Ramos (cell line): ENCODE data around the gene EHBP1L1.

Experiments
- in situ Hi-C: fragments of 300-500 bp; cut with MboI; formaldehyde crosslinking; loops from one replicate; pipeline ENCODE4 v1.14.3; 2022; ENCODE audit warnings: low sequenced_read_pairs; ENCODE audit not compliant: unreplicated experiment

The EHBP1L1 gene

DNA sequence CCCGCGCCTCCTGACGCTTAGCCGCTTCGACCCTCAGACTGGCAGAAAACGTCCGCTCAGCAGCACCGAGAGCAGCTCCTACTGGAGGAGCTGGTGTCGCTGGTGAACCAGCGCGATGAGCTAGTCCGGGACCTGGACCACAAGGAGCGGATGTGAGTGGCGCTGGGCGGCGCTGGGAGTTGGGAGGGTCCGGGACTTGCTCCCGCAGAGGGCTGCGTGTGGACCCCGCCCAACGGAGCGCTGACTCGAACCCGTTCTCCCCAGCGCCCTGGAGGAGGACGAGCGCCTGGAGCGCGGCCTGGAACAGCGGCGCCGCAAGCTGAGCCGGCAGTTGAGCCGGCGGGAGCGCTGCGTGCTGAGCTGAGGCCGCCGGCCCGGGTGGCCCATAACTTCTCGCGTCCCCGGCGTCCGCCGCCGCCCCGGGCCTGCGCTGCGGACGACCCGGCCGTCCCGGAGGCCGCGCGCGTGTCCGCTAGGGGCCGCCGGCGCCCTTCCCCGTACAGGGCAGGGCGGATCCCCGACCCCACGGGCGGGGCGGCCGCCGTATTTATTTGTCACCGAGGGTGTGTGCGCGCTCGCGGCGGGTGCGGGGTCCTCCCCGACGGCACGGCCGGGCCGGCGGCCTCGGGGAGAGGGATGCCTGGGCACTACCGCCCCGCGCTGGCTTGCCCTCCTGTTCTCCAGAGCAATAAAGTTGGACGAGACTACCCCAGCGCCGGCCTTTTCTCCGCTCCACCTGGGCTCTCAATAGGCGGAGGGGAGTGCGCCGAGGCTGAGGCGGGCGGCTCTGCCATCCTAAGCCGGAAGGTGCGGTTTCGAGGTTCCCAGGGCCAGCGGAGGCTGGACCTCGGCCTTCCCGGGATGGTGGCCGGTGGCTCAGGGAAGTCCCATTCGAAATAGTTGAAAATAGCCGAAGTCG is 16.3 kb downstream of the EHBP1L1 start:
- in situ Hi-C loops: no loop called here

DNA sequence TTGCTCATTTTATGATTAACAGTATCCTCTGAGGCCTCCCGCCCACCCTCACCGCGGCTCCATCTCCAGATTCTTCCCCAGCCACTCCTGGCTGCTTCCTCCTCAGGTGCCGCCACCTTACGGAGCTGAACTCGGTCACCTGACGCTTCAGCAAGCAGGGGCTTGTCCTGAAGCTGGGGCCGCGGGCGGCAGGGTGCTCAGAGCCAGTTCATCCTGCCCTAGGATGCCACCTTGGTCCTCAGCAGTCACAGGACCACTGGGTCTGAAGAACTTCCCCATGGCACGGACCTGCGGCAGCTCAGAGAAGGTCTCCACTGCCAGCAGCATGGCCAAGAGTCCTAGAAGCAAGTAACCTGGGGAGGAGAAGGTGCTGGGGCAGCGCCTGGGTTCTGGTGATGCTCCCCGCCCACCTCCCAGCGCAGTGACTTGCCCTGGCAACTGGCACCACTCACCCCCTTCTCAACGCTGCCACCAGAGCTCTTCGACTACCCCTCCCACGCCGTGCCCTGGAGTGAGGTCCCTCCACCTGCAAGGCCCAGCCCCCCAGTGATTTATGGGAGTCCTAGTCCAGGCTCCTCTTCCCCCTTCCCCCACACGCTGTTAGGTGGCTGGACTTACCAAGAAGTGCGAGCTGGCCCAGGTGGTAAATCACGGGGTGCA is 17.1 kb downstream of the EHBP1L1 start:
- in situ Hi-C loops: no loop called here

DNA sequence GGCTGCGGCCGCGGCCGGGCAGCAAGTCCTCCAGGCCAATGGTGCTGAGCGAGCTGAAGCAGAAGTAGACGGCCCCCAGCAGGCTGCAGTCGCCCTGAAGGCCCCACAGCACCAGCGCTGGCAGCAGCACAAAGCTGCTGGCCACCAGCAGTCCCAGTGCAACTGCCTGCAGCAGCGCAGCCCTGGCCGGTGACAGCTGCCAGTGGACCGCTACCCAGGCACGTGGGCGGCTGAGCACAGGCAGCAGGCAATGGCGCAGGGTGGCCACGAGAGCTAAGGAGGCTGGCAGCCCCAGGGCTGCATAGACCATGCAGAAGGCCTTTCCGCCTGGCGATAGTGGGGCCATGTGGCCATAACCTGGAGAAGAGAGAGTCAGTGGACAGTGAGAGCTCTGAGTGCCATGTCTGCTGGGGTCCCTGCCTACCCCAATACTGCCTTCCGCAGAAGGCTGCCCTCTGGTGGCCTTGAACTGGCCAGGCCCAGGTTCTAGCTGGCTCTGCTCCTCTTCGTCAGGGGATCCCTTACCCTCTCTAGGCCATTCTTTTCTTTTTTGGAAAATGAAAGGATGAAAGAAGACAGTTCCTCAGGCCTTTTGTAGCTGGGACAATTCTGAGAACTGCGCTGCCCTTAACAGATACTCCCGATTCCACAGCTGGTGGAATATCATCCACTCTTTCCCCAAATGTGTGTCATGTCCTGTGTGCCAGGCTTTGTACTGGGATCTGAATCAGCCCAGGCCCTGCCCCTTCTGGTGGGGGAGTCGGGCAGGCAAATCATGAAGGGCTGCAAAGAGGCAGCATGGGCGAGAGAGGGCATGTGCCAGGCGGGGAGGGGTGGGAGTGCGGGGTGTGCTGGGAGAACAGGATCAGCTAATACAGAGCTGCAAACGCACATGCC is 17.9 kb downstream of the EHBP1L1 start:
- in situ Hi-C loops: no loop called here

DNA sequence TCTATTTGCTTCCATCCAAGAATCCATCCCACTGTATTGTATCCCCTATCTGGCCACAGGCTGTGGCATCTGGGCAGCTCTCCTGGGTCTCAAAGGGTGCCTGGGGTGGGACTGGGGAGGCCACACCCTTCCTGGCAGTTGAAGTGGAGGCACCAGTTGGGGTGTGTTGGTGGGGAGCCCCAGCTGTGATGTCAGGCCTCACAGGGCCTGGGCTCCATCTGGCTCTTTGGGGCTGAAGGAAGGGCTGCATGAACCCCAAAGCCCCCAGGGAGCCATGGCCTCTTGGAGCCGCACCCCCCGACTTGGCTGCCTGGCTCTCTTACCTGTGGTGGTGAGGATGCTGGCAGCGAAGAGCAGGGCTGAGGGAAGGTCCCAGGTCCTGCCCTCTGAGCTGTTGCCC is 19.3 kb downstream of the EHBP1L1 start:
- in situ Hi-C loops: no loop called here

DNA sequence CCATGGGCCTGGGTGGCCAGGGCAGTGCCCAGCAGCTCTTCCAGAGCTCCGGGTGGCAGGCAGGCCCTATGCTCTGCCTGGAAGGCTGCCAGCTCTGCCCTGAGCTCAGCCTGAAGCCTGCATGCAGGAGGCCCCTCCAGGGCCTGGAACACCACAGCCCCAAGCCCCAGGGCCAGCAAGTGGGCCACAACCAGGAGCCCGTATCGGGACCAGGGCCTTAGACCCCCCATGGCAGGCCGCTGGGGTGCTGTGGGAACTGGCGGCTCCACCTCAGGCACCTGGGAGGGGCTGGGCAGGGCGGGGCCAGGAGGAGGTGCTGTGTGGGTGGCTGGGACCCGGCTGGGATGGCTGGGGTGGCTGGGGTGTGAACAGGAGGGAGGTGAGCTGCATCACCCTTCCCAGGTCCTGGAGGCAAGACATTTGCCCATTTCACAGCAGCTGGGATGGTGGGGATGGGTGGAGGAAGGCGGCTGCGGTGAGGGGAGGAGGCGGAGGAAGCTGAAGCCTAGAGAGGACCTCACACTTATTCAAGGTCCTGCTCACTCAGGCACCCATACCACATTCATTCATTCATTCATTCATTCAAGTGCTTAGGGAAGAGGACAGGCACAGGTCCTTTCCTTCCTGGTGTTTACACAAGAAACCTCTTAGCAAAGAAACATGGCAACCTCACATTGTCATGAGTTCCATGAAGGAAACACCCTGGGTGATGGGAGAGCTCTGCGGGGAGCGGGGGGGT is 19.9 kb downstream of the EHBP1L1 start, which contains the start of gene KCNK7:
TSS of gene KCNK7 (minus strand) at position 258 of the 739 bp plus-strand sequence. CDS start at position 230, 28 bp downstream.
- in situ Hi-C loops: no loop called here

DNA sequence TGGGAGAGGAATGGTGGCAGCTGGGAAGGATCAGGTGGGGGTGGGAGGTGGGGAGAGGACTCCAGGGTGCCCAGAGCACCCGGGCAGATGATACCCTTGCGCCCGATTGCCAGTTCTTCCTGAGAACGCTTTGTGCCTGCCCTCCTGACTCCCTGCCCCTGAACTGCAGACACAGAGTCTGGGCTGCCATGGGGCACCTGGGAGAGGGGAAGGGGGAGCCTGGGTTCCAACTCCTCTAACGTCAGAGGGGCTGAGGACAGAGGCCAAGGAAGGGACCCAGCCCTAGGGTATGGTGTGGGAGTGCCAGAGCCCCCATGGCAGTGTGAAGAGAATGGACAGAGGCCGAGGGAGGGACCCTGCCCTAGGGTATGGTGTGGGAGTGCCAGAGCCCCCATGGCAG is 20.7 kb downstream of the EHBP1L1 start:
- in situ Hi-C loops: no loop called here

DNA sequence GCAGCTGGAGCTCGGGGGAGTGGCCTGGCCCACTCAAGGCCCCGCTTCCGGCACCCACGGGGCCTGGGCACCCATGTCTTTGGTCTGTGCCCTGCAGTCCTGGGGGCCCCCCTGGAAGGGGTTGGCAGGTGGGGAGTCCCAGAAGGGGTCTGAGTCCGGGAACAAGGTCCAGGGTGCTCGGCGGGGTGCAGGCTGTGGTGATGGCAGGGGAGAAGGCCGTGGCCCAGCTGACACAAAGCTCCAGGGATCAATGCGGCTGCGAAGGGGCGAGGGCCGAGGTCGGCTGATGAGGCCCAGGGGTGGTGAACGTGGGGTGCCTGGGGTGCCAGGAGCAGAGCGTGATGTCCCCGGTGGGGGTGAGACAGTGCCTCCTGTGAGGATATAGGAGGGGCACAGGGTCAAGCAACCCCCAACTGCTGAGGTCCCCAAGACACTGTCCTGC is 22.4 kb downstream of the EHBP1L1 start:
- in situ Hi-C loops: no loop called here

DNA sequence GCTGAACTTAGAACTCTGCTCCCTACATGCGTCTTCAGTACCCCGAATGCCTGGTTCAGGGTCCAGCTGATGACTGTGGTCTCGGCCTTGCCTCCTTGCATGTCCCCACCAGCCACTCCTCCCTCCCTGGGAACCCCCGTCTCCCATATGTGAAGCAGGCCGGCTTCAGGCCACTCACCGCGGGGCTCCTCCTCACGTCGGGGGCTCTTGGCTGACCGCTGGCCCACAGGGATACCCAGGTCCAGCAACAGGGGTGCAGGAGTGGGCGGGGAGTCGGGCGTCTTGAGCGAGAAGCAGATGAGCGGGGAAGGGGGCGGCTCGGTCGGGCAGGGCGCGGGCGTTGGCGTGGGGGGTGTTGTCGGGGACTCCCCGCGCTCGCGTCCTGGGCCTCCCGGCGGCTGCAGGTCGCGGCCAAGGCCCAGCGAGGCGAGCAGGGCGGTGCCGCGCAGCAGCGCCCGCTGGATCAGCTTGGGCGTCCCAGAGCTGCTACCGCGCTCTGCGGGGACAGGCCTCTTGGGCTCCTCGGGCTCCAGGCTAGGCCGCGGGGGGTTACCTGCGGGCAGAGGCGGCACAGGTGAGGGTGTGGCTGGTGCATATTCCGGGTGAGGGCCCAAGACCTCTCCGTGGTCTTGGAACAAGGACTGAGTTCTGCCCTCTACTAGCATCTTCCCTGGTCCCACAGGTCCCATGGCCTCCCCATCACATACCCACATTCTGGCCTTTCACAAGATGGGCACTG is 23.5 kb downstream of the EHBP1L1 start:
- in situ Hi-C loops: no loop called here

DNA sequence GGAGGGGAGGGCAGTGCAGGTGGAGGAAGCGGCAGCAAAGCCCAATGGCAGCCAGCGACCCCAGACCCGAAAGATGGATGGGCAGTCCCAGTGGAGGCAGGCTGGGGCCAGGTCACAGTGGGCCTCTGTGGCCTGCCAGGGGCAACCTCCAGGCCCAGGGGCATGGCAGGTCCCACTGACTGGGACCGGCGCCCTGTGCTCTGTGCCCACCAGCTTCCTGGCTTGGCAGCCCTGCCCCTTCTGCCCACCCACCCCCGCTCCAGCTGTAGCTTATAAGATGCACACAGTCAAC is 24.0 kb downstream of the EHBP1L1 start:
- in situ Hi-C loops: no loop called here

DNA sequence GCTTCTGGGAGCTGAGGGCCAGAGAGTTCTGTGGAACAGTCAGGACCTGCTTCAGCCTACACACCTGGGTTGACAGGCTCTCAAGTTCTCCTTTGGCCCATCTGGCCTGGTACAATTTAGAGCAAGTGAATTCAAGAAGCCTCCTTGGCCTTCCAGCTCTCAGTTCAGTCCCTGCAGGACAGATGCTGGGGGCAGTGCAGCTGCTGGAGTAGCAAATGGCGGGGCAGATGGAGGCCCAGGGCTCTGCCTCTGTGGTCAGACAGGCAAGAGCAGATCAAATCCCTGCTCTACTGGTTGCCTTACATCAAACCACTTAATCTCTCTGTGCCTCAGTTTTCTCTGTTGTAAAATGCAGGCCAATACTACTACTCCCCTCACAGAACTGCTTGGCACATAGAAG is 28.4 kb downstream of the EHBP1L1 start:
- in situ Hi-C loops: no loop called here

DNA sequence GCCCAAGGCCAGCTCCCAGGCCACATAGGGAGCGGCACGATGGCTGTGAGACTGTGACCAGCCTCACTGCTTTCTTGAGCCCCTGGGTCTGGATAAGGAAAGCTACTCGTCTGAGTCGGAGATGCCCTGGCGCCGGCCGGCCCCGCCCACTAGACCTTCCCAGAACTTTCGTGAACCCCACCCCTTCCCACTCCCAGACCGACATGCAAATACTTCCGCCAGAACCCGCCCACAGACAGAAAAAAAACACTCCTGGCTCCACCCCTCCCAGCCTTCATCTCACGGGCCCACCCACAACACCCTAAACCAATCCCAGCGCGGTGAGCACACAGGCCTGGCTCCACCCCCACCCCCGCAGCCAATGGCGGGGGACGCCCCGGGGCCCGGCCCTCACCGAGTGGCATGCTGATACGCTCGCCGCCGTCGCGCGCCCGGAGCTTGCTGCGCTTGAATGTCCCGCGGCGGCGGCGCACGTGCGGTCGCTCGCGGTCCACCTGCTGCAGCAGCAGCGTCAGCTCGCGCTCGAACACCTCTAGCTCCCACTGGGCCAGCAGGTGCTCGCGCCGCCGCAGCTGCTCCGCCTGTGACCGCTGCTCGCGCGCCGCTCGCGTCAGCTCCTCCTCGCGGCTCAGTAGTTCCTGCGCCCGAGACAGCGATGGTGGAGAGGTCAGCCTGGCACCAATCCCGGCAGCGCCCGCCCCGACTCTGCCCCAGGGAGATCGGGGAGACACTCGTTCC is 31.2 kb downstream of the EHBP1L1 start:
- in situ Hi-C loops: no loop called here

DNA sequence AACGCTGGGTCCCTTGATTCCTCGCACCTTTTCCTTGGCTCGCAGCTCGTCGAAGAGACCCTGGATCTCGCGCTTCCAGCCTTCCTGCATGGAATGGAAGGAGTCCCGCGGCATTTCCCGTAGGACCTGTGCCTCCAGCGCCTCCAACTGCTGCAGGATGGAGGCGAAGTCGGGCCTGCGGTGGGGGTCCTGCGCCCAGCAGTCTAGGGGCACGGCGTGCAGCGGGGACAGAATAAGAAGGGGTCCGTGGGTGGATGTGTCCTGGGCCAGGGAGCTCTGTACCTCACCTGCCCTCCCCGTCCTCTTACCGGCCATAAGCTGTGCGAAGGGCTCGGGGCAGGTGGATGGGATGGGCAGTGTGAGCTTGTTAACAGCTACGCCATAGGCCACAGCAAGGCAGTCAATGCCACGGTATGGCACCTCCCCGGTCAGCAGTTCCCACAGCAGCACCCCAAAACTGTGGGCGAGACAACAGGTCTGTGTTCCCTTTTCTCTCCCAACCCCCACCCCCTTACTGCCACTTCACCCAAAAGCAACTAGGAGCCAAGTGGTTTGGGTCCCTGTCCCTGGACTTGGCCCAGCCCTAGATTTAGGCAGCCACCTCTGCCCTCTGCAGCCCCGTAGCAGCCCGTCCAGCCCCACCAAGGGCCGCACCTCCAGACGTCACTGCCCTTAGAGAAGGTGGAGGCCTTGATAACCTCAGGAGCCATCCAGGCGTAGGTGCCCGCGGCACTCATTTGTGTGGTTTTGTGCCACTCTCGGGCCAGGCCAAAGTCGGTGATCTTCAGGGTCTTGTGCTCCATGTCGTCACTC is 32.0 kb downstream of the EHBP1L1 start:
- in situ Hi-C loops: no loop called here

DNA sequence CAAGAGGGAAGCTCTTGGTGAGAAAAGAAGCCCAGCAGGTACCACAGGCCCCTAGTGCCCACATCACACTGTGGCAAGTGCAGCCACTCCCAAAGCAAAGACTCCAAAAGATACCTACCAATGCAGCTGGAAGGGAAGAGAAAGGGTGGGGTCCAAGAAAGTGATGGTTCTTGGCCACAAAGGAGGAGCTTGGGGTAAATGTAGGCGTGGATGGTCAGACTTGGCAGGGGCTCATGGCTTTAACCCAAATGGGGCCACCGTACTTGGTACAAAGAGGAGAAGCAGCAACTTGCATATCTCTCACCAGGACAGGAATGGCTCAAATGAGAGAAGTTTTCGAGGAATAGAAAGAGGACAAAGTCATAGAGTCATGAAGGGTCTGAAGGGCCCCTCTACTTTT is 33.4 kb downstream of the EHBP1L1 start:
- in situ Hi-C loops: no loop called here

DNA sequence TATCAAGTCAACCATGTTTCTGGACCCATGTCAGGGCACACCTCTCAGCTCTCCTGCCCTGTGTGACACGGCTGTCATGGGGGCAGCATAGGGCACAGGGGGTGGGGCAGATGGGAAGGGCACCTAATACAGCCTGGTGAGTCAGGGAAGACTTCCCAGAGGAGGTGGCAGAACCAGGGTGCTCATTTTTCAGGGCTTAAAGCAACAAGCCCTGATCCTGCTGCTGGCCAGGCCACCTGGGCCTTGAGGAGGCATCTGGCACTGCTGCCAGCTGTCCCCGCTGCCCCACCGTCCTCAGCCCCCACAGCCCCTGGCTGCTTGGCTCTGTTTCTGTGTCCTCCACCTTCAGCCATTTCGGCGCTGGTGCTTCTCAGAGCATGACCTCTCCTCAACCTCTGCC is 33.8 kb downstream of the EHBP1L1 start:
- in situ Hi-C loops: no loop called here

DNA sequence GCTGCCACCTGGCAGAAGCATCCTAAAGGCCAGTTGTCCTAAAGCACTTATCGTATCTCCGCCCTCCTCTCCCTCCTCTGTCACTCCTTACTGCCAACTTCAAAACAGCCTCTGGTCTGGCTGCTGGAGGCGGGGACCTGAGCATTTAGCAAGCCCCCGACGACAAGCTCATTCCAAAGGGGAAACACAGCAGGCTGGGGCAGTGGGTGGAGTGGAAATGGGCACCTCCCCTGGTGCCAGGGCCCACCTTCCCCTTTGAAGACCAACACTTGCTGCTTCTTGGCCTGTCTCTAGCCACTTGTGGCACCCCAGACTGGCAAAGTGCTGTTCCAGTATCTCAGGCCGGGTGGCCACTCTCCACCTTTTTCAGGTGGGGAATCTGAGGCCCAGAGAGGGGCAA is 34.6 kb downstream of the EHBP1L1 start:
- in situ Hi-C loops: no loop called here

DNA sequence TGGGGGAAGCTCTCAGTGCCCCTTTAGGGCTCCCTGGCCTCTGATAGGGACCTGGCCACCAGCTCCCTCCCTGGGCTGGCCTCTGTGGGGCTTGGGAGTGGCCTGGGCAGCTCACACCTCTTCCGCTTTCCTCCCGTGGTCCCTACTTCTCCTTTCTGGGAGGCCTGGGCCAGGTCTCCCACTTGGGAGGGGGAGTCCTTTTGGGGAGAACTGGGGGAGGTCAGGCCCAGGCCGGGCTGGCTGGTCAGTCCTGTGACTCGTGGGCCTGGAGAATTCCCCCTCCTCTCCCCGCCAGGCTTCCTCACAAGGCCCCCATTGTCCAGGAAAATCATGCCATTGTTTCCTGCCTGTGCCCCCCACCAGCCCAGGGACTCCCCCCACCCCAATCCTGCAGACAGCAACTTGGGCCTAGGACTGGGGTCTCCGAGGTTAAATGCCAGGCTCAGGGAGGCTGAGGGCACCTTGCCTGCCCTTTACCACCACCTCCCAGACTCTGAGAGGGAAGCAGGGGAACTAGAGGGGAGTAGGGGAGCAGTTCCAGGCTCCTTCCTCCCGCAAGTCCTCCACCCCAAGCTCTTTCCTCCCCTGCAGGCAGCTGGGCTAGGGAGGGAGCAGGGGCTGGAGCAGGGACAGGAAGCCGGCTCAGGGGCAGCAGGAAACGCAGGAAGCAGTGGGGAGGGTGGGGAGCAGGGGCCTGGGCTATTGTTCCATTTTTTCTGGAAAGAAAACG is 35.3 kb downstream of the EHBP1L1 start:
- in situ Hi-C loops: no loop called here
